A204.1 (cell line): ENCODE data around the gene TPD52L1.

Experiments used
- FAIRE-seq: peaks from 2 replicates; lab custom pipeline; 2012; peaks lifted over from hg19 to GRCh38; lab: Jason Lieb, UNC

TPD52L1 gene

GRCh38 chr6:125245523-125246264 lies 92.1 kb downstream of the TPD52L1 start:
- FAIRE-seq = no peak

GRCh38 chr6:125246566-125246965 lies 93.0 kb downstream of the TPD52L1 start:
- FAIRE-seq = no peak

- no peak for FAIRE-seq
Measured at GRCh38 chr6:125248136-125248535, 94.6 kb downstream of the TPD52L1 start.

GRCh38 chr6:125250511-125250910 lies 96.9 kb downstream of the TPD52L1 start:
- FAIRE-seq = no peak

- FAIRE-seq = no peak
Measured at GRCh38 chr6:125251516-125252220, 98.1 kb downstream of the TPD52L1 start.

- FAIRE-seq = no peak
Measured at GRCh38 chr6:125252891-125253290, 99.3 kb downstream of the TPD52L1 start.

GRCh38 chr6:125253881-125254280 lies 100.3 kb downstream of the TPD52L1 start:
- FAIRE-seq = no peak

GRCh38 chr6:125254321-125254720 lies 100.7 kb downstream of the TPD52L1 start:
- FAIRE-seq = no peak

- FAIRE-seq = no peak
Measured at GRCh38 chr6:125255201-125255600, 101.6 kb downstream of the TPD52L1 start.

GRCh38 chr6:125257351-125257750 lies 103.8 kb downstream of the TPD52L1 start:
- no peak for FAIRE-seq

- no peak for FAIRE-seq
Measured at GRCh38 chr6:125258651-125259353, 105.2 kb downstream of the TPD52L1 start.

GRCh38 chr6:125259354-125259736 lies 105.8 kb downstream of the TPD52L1 start:
- no peak for FAIRE-seq

- FAIRE-seq = no peak
Measured at GRCh38 chr6:125262016-125263013, 108.7 kb downstream of the TPD52L1 start.

- FAIRE-seq = no peak
Measured at GRCh38 chr6:125264476-125264875, 110.9 kb downstream of the TPD52L1 start.

GRCh38 chr6:125267806-125268523 lies 114.4 kb downstream of the TPD52L1 start:
- FAIRE-seq = no peak

- no peak for FAIRE-seq
Measured at GRCh38 chr6:125268765-125269164, 115.2 kb downstream of the TPD52L1 start.

- no peak for FAIRE-seq
Measured at GRCh38 chr6:125269328-125269985, 115.9 kb downstream of the TPD52L1 start.

- no peak for FAIRE-seq
Measured at GRCh38 chr6:125270380-125270779, 116.8 kb downstream of the TPD52L1 start.

- FAIRE-seq = no peak
Measured at GRCh38 chr6:125271486-125272159, 118.0 kb downstream of the TPD52L1 start.

GRCh38 chr6:125273251-125273650 lies 119.7 kb downstream of the TPD52L1 start:
- FAIRE-seq = no peak
